ENCODE results near the gene TMEM244. TPM values are rescaled to one million over a fixed set of nuclear protein-coding genes. Genes with fewer than 3 reads are reported as not detected.

TMEM244 gene
- total RNA-seq, 1 experiment from 2014 or later = not detected

- TF ChIP-seq, protein P1, sequence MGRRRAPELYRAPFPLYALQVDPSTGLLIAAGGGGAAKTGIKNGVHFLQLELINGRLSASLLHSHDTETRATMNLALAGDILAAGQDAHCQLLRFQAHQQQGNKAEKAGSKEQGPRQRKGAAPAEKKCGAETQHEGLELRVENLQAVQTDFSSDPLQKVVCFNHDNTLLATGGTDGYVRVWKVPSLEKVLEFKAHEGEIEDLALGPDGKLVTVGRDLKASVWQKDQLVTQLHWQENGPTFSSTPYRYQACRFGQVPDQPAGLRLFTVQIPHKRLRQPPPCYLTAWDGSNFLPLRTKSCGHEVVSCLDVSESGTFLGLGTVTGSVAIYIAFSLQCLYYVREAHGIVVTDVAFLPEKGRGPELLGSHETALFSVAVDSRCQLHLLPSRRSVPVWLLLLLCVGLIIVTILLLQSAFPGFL (CRISPR knock-in tag; IDR thresholded peaks at IDR 0.05; ENCODE audit: borderline replicate concordance) = no peak
- no peak for TF ChIP-seq OVOL2 (CRISPR knock-in tag; IDR thresholded peaks at IDR 0.05; ENCODE audit: borderline replicate concordance)
- TF ChIP-seq PRRX2 (CRISPR knock-in tag; IDR thresholded peaks at IDR 0.05) = no peak
- no peak for TF ChIP-seq ZNF416 (CRISPR knock-in tag; IDR thresholded peaks at IDR 0.05)
- TF ChIP-seq, protein P2, sequence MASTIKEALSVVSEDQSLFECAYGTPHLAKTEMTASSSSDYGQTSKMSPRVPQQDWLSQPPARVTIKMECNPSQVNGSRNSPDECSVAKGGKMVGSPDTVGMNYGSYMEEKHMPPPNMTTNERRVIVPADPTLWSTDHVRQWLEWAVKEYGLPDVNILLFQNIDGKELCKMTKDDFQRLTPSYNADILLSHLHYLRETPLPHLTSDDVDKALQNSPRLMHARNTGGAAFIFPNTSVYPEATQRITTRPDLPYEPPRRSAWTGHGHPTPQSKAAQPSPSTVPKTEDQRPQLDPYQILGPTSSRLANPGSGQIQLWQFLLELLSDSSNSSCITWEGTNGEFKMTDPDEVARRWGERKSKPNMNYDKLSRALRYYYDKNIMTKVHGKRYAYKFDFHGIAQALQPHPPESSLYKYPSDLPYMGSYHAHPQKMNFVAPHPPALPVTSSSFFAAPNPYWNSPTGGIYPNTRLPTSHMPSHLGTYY (CRISPR knock-in tag; IDR thresholded peaks at IDR 0.05) = no peak
- TF ChIP-seq SP1 (CRISPR knock-in tag; conservative IDR thresholded peaks at IDR 0.05) = no peak
- TF ChIP-seq TEAD1 (CRISPR knock-in tag; IDR thresholded peaks at IDR 0.05) = no peak
Observed at GRCh38 chr6:129795261-129795660, 65.9 kb downstream of the TMEM244 start (continued).

DNA sequence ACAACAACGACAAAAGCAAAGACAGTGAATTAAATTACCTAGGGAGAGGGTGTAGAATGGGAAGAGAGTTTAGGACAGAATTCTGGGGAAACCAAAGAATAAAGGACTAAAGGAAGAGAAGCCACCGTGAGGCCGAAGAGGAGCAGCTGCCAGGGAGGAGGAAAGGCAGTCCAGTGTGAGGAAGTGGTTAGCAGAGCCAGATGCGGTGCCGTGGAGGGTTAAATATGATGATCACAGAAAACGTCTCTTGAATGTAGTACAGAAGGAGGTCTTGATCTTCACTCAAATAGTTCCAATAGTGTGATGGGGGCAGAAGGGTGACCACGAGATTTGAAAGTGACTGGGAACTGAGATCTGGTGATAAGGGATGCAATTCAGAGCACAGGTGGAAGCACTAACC is 67.7 kb downstream of the TMEM244 start:
- CTCF ChIA-PET = interaction anchor here (1.5 kb wide), 1 partner anchor 18 kb away, joined by 8 read pairs; no protein-coding TSS in a partner anchor
- TF ChIP-seq RORB (CRISPR knock-in tag; IDR thresholded peaks at IDR 0.05) = no peak
- no peak for TF ChIP-seq ATF1 (CRISPR knock-in tag; IDR thresholded peaks at IDR 0.05)
- no peak for TF ChIP-seq OVOL2 (CRISPR knock-in tag; IDR thresholded peaks at IDR 0.05; ENCODE audit: borderline replicate concordance)
- TF ChIP-seq ZNF416 (CRISPR knock-in tag; IDR thresholded peaks at IDR 0.05) = no peak
- no peak for TF ChIP-seq SOX15 (CRISPR knock-in tag; IDR thresholded peaks at IDR 0.05)
- no peak for TF ChIP-seq MLX (CRISPR knock-in tag; IDR thresholded peaks at IDR 0.05)
- no peak for TF ChIP-seq ZNF317 (CRISPR knock-in tag; IDR thresholded peaks at IDR 0.05; ENCODE audit: borderline replicate concordance, low read depth)

DNA sequence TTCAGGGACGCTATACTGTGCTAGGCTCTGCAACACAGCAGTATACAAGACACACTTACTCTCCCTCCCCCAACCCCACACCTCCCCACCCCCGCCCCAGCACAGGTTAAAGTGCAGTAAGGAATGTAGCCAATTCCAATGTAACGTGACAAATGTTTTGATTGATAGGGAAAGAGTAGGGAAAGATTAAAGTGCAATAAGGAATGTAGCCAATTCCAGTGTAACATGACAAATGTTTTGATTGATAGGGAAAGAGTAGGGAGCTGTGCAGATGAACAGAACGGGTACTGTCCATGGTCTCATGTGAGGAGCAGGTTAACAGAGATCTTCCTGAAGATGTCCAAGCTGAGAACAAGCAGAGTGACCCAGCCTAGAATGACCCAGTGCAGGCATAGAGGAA is 69.1 kb downstream of the TMEM244 start:
- ATAC-seq (no peak), DNase-seq (ENCODE audit: low spot score) (no peak)
- ChIA-PET POLR2A (no interaction called here), CTCF (interaction anchor here (0.9 to 1.5 kb wide), 2 partner anchors 17 to 229 kb away, joined by 3 to 8 read pairs; no protein-coding TSS in a partner anchor)
- Mint-ChIP-seq H3K36me3 (no peaks in the 10 kb centered on the region), H3K4me3 (no peak overlapping the region), H3K27me3 (ENCODE audit: low read depth) (no peaks in the 10 kb centered on the region), H3K9me3 (peaks cover 8% of the 10 kb centered on the region), H3K27ac (no peak overlapping the region), H3K4me1 (no peaks in the 10 kb centered on the region)
- TF ChIP-seq TEAD4 (CRISPR knock-in tag; IDR thresholded peaks at IDR 0.05) (no peak), RORB (CRISPR knock-in tag; IDR thresholded peaks at IDR 0.05) (no peak), SP1 (CRISPR knock-in tag; conservative IDR thresholded peaks at IDR 0.05) (no peak), GRHL2 (CRISPR knock-in tag; IDR thresholded peaks at IDR 0.05; ENCODE audit: insufficient replicate concordance, severe bottlenecking) (no peak), ESRRA (CRISPR knock-in tag; IDR thresholded peaks at IDR 0.05; ENCODE audit: borderline replicate concordance) (no peak), CBFB (CRISPR knock-in tag; IDR thresholded peaks at IDR 0.05; ENCODE audit: low read depth) (no peak), SMAD3 (CRISPR knock-in tag; IDR thresholded peaks at IDR 0.05; ENCODE audit: borderline replicate concordance) (no peak), RELA (CRISPR knock-in tag; IDR thresholded peaks at IDR 0.05; ENCODE audit: borderline replicate concordance) (no peak)
- TF ChIP-seq, protein P3, sequence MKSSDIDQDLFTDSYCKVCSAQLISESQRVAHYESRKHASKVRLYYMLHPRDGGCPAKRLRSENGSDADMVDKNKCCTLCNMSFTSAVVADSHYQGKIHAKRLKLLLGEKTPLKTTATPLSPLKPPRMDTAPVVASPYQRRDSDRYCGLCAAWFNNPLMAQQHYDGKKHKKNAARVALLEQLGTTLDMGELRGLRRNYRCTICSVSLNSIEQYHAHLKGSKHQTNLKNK (CRISPR knock-in tag; IDR thresholded peaks at IDR 0.05) = no peak

More for the DNA sequence above, 67.7 kb downstream of the TMEM244 start:
- Mint-ChIP-seq H3K4me3 (no peak overlapping the region), H3K36me3 (no peaks in the 10 kb centered on the region), H3K9me3 (peaks cover 8% of the 10 kb centered on the region), H3K27ac (no peak overlapping the region), H3K4me1 (no peaks in the 10 kb centered on the region), H3K27me3 (ENCODE audit: low read depth) (no peaks in the 10 kb centered on the region)
- ATAC-seq (no peak), DNase-seq (ENCODE audit: low spot score) (no peak)
- POLR2A ChIA-PET = no interaction called here
